Peyer's patch (tissue), 4 donors: Measurements from ENCODE around the gene OS9. TPM values are rescaled to one million over a fixed set of nuclear protein-coding genes. Genes with fewer than 3 reads are reported as not detected.
A peak's percentile ranks its signal among the peaks of the same experiment; 100 is the strongest.

Source experiments
- DNase-seq, 3 donors: peaks; one replicate each; pipeline ENCODE4 v3.0.0-alpha.2; 2017 to 2019
- H3K27ac ChIP-seq, 4 donors: fragments of 200-600 bp; sonication (generic); one replicate each; pipeline ENCODE4 v1.5.1; 2016 to 2019
- H3K27me3 ChIP-seq, 2 donors: fragments of 200-600 bp; sonication (generic); one replicate each; pipeline ENCODE4 v1.5.1; 2019
- H3K36me3 ChIP-seq, 3 donors: fragments of 200-600 bp; sonication (generic); one replicate each; pipeline ENCODE4 v1.5.1; 2016 to 2019
- H3K4me1 ChIP-seq, 4 donors: fragments of 200-600 bp; sonication (generic); one replicate each; pipeline ENCODE4 v1.5.1; 2016 to 2019
- H3K4me3 ChIP-seq, 4 donors: fragments of 200-600 bp; sonication (generic); 1 replicate in 3 of 4; 2 replicates in 1 of 4; pipeline ENCODE4 v1.5.1; 2016 to 2019; ENCODE audit warnings: mild to moderate bottlenecking in 1 of 4
- H3K9me3 ChIP-seq, 4 donors: fragments of 200-600 bp; sonication (generic); one replicate each; pipeline ENCODE4 v1.5.1; 2016 to 2019; ENCODE audit warnings: mild to moderate bottlenecking in 1 of 4
- CTCF ChIP-seq, 6 experiments: fragments of 450-650 bp in 4 of 6; fragments of 200-600 bp in 2 of 6; sonication (generic) in 1 of 6; IDR thresholded peaks; one replicate each; pipeline ENCODE4 v1.5.1; 2017 to 2019; ENCODE audit warnings: antibody characterized with exemption in 6 of 6, mild to moderate bottlenecking in 3 of 6, moderate library complexity in 1 of 6
- POLR2A ChIP-seq, 2 donors: fragments of 450-650 bp; IDR thresholded peaks; one replicate each; pipeline ENCODE4 v1.5.1; 2017; ENCODE audit warnings: antibody characterized with exemption in 2 of 2, mild to moderate bottlenecking in 2 of 2, moderate library complexity in 2 of 2
- total RNA-seq, 4 donors: library from RNA; depleted of rRNA; stranded (reverse); fragments of >200 nt; gene quantifications; one replicate each; pipeline ENCODE4 v1.1.0, GENCODE V29; 2016

The OS9 gene
- total RNA-seq, 4 donors from 2014 or later = 275 to 353 (median 292) TPM

- peaks cover 0 to 24% (median 4%) of the 10 kb centered on the region in 4 donors for H3K4me1 ChIP-seq
- H3K27me3 ChIP-seq = no peaks in the 10 kb centered on the region
- H3K36me3 ChIP-seq = peaks cover 0 to 15% (median 0%) of the 10 kb centered on the region in 3 donors
- no peaks in the 10 kb centered on the region for H3K9me3 ChIP-seq
- H3K27ac ChIP-seq = peak overlapping the region in 3 of 4 donors; percentile 65 to 90 (median 88)
- peak overlapping the region; percentile 73 to 89 (median 80) for H3K4me3 ChIP-seq
- TF ChIP-seq POLR2A (IDR thresholded peaks at IDR 0.05) (no peak), CTCF (IDR thresholded peaks at IDR 0.05) (peak; percentile 18 to 81 (median 58))
- DNase-seq = peak; percentile 53 to 75 (median 69)
These were observed 62.7 kb downstream of the OS9 start for GRCh38 chr12:57756406-57757341.

- TF ChIP-seq POLR2A (IDR thresholded peaks at IDR 0.05) (no peak), CTCF (IDR thresholded peaks at IDR 0.05) (no peak)
- no peak for DNase-seq
- Histone ChIP-seq H3K27me3 (no peaks in the 10 kb centered on the region), H3K9me3 (no peaks in the 10 kb centered on the region), H3K27ac (no peak overlapping the region), H3K4me3 (no peak overlapping the region), H3K36me3 (peaks cover 0 to 15% (median 0%) of the 10 kb centered on the region in 3 donors), H3K4me1 (peaks cover 0 to 23% (median 4%) of the 10 kb centered on the region in 4 donors)
These were observed 63.8 kb downstream of the OS9 start for GRCh38 chr12:57757771-57758170.

GRCh38 chr12:57758552-57759359 is 64.8 kb downstream of the OS9 start:
- TF ChIP-seq POLR2A (IDR thresholded peaks at IDR 0.05) = no peak
- TF ChIP-seq CTCF (IDR thresholded peaks at IDR 0.05) = no peak
- Histone ChIP-seq H3K27ac (no peak overlapping the region), H3K9me3 (no peaks in the 10 kb centered on the region), H3K4me3 (no peak overlapping the region), H3K4me1 (peaks cover 0 to 21% (median 4%) of the 10 kb centered on the region in 4 donors), H3K27me3 (no peaks in the 10 kb centered on the region), H3K36me3 (peaks cover 0 to 15% (median 0%) of the 10 kb centered on the region in 3 donors)
- no peak for DNase-seq

- no peaks in the 10 kb centered on the region for H3K27me3 ChIP-seq
These were observed 65.5 kb downstream of the OS9 start for GRCh38 chr12:57759360-57759980.

More at GRCh38 chr12:57759360-57759980, 65.5 kb downstream of the OS9 start:
- Histone ChIP-seq H3K36me3 (peaks cover 0 to 15% (median 0%) of the 10 kb centered on the region in 3 donors), H3K27ac (no peak overlapping the region), H3K9me3 (no peaks in the 10 kb centered on the region), H3K4me1 (peaks cover 0 to 17% (median 4%) of the 10 kb centered on the region in 4 donors), H3K4me3 (no peak overlapping the region)
- peak in 4 of 6 experiments; percentile 50 to 61 (median 52) for TF ChIP-seq CTCF (IDR thresholded peaks at IDR 0.05)
- TF ChIP-seq POLR2A (IDR thresholded peaks at IDR 0.05) = no peak
- DNase-seq = no peak
